Liver (tissue), 9 donors: ENCODE data around the gene CDKN2AIPNL. TPM values are rescaled to one million over a fixed set of nuclear protein-coding genes. Genes with fewer than 3 reads are reported as not detected.
"Not testable (repeated sequence)": the region's sequence is repeated elsewhere in the genome, so short reads cannot be mapped to it uniquely, and the experiment has no call there.

Source experiments
- DNase-seq: peaks from one replicate; pipeline ENCODE4 v3.0.0-alpha.2; 2017; ENCODE audit warnings: low spot score
- H3K27ac ChIP-seq, 2 donors: one replicate each; pipeline ENCODE4 v1.7.0; 2013; ENCODE audit warnings: inconsistent platforms in 2 of 2, low read length in 2 of 2, control low read depth in 1 of 2, low read depth in 1 of 2, mild to moderate bottlenecking in 1 of 2
- H3K27me3 ChIP-seq, 4 donors: one replicate each; pipeline versions ENCODE4 v1.6.1 to v1.7.0; 2013; ENCODE audit warnings: low read length in 3 of 4, inconsistent platforms in 1 of 4, mild to moderate bottlenecking in 1 of 4, moderate library complexity in 1 of 4; ENCODE audit not compliant: control insufficient read depth in 4 of 4, insufficient read depth in 4 of 4
- H3K36me3 ChIP-seq, 4 donors: one replicate each; pipeline versions ENCODE4 v1.6.1 to v1.7.0; 2013; ENCODE audit warnings: low read length in 3 of 4, mild to moderate bottlenecking in 3 of 4, low read depth in 1 of 4, moderate library complexity in 1 of 4; ENCODE audit not compliant: control insufficient read depth in 4 of 4, insufficient read depth in 3 of 4
- H3K4me1 ChIP-seq, 4 donors: one replicate each; pipeline versions ENCODE4 v1.6.1 to v1.7.0; 2013; ENCODE audit warnings: low read length in 3 of 4, mild to moderate bottlenecking in 3 of 4, moderate library complexity in 1 of 4; ENCODE audit not compliant: control insufficient read depth in 4 of 4, insufficient read depth in 4 of 4
- H3K4me3 ChIP-seq, 3 donors: one replicate each; pipeline versions ENCODE4 v1.6.1 to v1.7.0; 2013; ENCODE audit warnings: low read length in 3 of 3, control low read depth in 1 of 3, low read depth in 1 of 3, mild to moderate bottlenecking in 1 of 3
- H3K9ac ChIP-seq, 2 donors: one replicate each; pipeline ENCODE4 v1.7.0; 2013; ENCODE audit warnings: low read length in 2 of 2, mild to moderate bottlenecking in 2 of 2, moderate library complexity in 2 of 2, control low read depth in 1 of 2, low read depth in 1 of 2
- H3K9me3 ChIP-seq, 4 donors: one replicate each; pipeline versions ENCODE4 v1.6.1 to v1.7.0; 2013; ENCODE audit warnings: low read length in 3 of 4; ENCODE audit not compliant: control insufficient read depth in 4 of 4
- EGR1 ChIP-seq, 2 donors: IDR thresholded peaks; 2 replicates each; pipeline ENCODE4 v1.6.1; 2016 to 2018; ENCODE audit warnings: antibody characterized with exemption in 2 of 2, low read depth in 2 of 2
- FOXA1 ChIP-seq: IDR thresholded peaks from 2 replicates; pipeline ENCODE4 v1.6.1; 2016; ENCODE audit warnings: antibody characterized with exemption
- FOXA2 ChIP-seq: IDR thresholded peaks from 2 replicates; pipeline ENCODE4 v1.6.1; 2016; ENCODE audit warnings: antibody characterized with exemption
- HNF4A ChIP-seq, 2 donors: conservative IDR thresholded peaks; 2 replicates each; pipeline ENCODE4 v1.6.1; 2016; ENCODE audit warnings: antibody characterized with exemption in 2 of 2, mild to moderate bottlenecking in 2 of 2
- HNF4G ChIP-seq: IDR thresholded peaks from 2 replicates; pipeline ENCODE4 v1.6.1; 2016; ENCODE audit warnings: antibody characterized with exemption
- JUND ChIP-seq, 2 donors: IDR thresholded peaks; 2 replicates each; pipeline ENCODE4 v1.6.1; 2016; ENCODE audit warnings: antibody characterized with exemption in 2 of 2
- NR2F2 ChIP-seq: IDR thresholded peaks from 2 replicates; pipeline ENCODE4 v1.6.1; 2016; ENCODE audit warnings: antibody characterized with exemption
- RAD21 ChIP-seq, 2 donors: IDR thresholded peaks; 2 replicates each; pipeline ENCODE4 v1.6.1; 2016; ENCODE audit warnings: antibody characterized with exemption in 2 of 2, mild to moderate bottlenecking in 2 of 2
- RXRA ChIP-seq, 2 donors: IDR thresholded peaks; 2 replicates each; pipeline ENCODE4 v1.6.1; 2017 to 2018; ENCODE audit warnings: antibody characterized with exemption in 2 of 2, mild to moderate bottlenecking in 1 of 2
- SP1 ChIP-seq: IDR thresholded peaks from 2 replicates; pipeline ENCODE4 v1.6.1; 2018; ENCODE audit warnings: antibody characterized with exemption, mild to moderate bottlenecking
- TAF1 ChIP-seq: conservative IDR thresholded peaks from 2 replicates; pipeline ENCODE4 v1.6.1; 2016; ENCODE audit warnings: antibody characterized with exemption, mild to moderate bottlenecking
- YY1 ChIP-seq: IDR thresholded peaks from 2 replicates; pipeline ENCODE4 v1.6.1; 2016; ENCODE audit warnings: antibody characterized with exemption, mild to moderate bottlenecking
- WGBS: extraction: QIAGEN DNeasy Blood & Tissue Kit; methylation state at CpG from one replicate; pipeline ENCODE4 v1.1.7; 2013; 5-methylcytosine and 5-hydroxymethylcytosine counted together
- polyA plus RNA-seq, 2 donors: library from polyadenylated mRNA; stranded (reverse) in 1 of 2; unstranded in 1 of 2; fragments of 200-250 nt in 1 of 2; fragments of >200 nt in 1 of 2; fragmentation: Nextera tagmentation in 1 of 2; extraction: Ambion mirVana in 1 of 2; gene quantifications; one replicate each; pipeline versions ENCODE4 v1.2.1 to v1.2.3, GENCODE V29; 2013 to 2015
- total RNA-seq, 2 donors: library from RNA; depleted of rRNA; stranded (reverse); fragments of >200 nt; gene quantifications; one replicate each; pipeline ENCODE4 v1.2.3, GENCODE V29; 2014
- TF ChIP-seq, protein P1 (sequence below): IDR thresholded peaks from 2 replicates; pipeline ENCODE4 v1.6.1; 2016; ENCODE audit warnings: antibody characterized with exemption
- TF ChIP-seq, protein P2 (sequence below): IDR thresholded peaks from 2 replicates; pipeline ENCODE4 v1.6.1; 2016; ENCODE audit warnings: antibody characterized with exemption
- TF ChIP-seq, protein P3 (sequence below): fragments of 150-350 bp; IDR thresholded peaks from 2 replicates; pipeline ENCODE4 v1.5.1; 2017; ENCODE audit warnings: improper control_type of control experiment, low read depth, low read length; ENCODE audit not compliant: missing input control
- TF ChIP-seq, protein P4 (sequence below): IDR thresholded peaks from 2 replicates; pipeline ENCODE4 v1.6.1; 2016; ENCODE audit warnings: antibody characterized with exemption
- donor health status: healthy.
- donor health status: healthy.
- donor health status: healthy.
- donor health status: healthy.
- donor health status: healthy.

Gene CDKN2AIPNL
- total and polyA plus RNA-seq, 4 donors = 7.2 to 13.3 (median 9.3) TPM

DNA sequence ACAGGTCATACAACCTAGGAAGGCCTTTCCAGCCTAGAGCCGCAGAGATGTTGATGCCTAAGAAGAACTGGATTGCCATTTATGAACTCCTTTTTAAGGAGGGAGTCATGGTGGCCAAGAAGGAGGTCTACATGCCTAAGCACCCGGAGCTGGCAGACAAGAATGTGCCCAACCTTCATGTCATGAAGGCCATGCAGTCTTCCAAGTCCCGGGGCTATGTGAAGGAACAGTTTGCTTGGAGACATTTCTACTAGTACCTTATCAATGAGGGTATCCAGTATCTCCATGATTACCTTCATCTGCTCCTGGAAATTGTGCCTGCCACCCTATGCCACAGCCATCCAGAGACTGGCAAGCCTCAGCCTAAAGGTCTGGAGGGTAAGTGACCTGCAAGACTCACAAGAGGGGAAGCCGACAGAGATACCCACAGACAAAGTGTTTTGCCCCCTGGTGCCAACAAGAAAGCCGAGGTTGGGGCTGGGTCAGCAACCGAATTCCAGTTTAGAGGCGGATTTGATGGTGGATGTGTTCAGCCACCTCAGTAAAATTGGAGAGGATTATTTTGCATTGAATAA, 11.2 kb upstream of the CDKN2AIPNL start:
- Histone ChIP-seq H3K27ac (no peak overlapping the region), H3K36me3 (no peaks in the 10 kb centered on the region), H3K4me3 (no peak overlapping the region), H3K9ac (no peak overlapping the region), H3K9me3 (no peaks in the 10 kb centered on the region), H3K27me3 (no peaks in the 10 kb centered on the region), H3K4me1 (peaks cover 0 to 3% (median 2%) of the 10 kb centered on the region in 4 donors)
- 95% methylated on average over 7 of the region's 7 CpGs for WGBS
- TF ChIP-seq, protein P1, sequence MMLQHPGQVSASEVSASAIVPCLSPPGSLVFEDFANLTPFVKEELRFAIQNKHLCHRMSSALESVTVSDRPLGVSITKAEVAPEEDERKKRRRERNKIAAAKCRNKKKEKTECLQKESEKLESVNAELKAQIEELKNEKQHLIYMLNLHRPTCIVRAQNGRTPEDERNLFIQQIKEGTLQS = no peak
- TF ChIP-seq NR2F2 = no peak
- no peak for TF ChIP-seq HNF4G
- TF ChIP-seq RXRA (IDR thresholded peaks at IDR 0.05) = no peak
- TF ChIP-seq YY1 = no peak
- TF ChIP-seq, protein P2, sequence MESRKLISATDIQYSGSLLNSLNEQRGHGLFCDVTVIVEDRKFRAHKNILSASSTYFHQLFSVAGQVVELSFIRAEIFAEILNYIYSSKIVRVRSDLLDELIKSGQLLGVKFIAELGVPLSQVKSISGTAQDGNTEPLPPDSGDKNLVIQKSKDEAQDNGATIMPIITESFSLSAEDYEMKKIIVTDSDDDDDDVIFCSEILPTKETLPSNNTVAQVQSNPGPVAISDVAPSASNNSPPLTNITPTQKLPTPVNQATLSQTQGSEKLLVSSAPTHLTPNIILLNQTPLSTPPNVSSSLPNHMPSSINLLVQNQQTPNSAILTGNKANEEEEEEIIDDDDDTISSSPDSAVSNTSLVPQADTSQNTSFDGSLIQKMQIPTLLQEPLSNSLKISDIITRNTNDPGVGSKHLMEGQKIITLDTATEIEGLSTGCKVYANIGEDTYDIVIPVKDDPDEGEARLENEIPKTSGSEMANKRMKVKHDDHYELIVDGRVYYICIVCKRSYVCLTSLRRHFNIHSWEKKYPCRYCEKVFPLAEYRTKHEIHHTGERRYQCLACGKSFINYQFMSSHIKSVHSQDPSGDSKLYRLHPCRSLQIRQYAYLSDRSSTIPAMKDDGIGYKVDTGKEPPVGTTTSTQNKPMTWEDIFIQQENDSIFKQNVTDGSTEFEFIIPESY = no peak
- TF ChIP-seq RAD21 (IDR thresholded peaks at IDR 0.05) = no peak
- TF ChIP-seq FOXA1 = no peak
- no peak for DNase-seq

DNA sequence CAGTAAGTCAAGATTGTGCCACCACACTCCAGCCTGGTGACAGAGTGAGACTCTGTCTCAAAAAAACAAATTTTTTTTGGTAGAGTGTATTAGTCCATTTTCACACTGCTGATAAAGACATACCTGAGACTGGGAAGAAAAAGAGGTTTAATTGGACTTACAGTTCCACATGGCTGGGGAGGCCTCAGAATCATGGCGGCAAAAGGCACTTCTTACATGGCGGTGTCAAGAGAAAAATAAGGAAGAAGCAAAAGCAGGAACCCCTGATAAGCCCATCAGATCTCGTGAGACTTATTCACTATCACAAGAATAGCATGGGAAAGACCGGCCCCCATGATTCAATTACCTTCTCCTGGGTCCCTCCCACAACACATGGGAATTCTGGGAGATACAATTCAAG, 9.4 kb upstream of the CDKN2AIPNL start:
- DNase-seq, H3K27ac ChIP-seq, H3K36me3 ChIP-seq, H3K4me3 ChIP-seq, H3K9ac ChIP-seq, H3K9me3 ChIP-seq, H3K27me3 ChIP-seq: not testable (repeated sequence)
- WGBS = 96% methylated on average over 4 of the region's 4 CpGs
- peaks cover 4 to 18% (median 13%) of the 10 kb centered on the region in 4 donors for H3K4me1 ChIP-seq

DNA sequence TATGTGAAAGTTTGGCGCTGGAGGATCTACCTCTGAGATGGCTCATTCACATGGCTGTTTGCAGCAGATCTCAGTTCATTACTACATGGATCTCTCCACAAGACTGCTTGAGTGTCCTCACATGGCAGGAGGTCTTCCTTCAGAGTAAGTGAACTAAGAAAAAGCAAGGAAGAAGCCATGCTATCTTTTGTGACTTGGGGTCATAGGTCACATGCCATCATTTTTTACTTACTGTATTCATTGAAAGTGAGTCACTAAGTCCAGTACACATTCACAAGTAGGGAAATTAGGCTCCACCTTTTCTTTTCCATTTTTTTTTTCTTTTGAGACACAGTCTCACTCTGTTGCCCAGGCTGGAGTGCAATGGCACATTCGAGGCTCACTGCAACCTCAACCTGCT, 8.7 kb upstream of the CDKN2AIPNL start:
- no peaks in the 10 kb centered on the region for H3K9me3 ChIP-seq
- no peak overlapping the region for H3K4me3 ChIP-seq
- peaks cover 4 to 18% (median 13%) of the 10 kb centered on the region in 4 donors for H3K4me1 ChIP-seq
- no peaks in the 10 kb centered on the region for H3K27me3 ChIP-seq
- WGBS = 93% methylated on average over 2 of the region's 2 CpGs
- no peak for DNase-seq
- no peak overlapping the region for H3K9ac ChIP-seq
- TF ChIP-seq HNF4G (no peak), FOXA1 (no peak), YY1 (no peak), TAF1 (no peak), SP1 (no peak), NR2F2 (no peak), JUND (IDR thresholded peaks at IDR 0.05) (no peak), RXRA (IDR thresholded peaks at IDR 0.05) (no peak), HNF4A (conservative IDR thresholded peaks at IDR 0.05) (no peak), EGR1 (IDR thresholded peaks at IDR 0.05; ENCODE audit: low read depth in 2 of 2) (no peak), FOXA2 (no peak), RAD21 (IDR thresholded peaks at IDR 0.05) (no peak)
- TF ChIP-seq, protein P3, sequence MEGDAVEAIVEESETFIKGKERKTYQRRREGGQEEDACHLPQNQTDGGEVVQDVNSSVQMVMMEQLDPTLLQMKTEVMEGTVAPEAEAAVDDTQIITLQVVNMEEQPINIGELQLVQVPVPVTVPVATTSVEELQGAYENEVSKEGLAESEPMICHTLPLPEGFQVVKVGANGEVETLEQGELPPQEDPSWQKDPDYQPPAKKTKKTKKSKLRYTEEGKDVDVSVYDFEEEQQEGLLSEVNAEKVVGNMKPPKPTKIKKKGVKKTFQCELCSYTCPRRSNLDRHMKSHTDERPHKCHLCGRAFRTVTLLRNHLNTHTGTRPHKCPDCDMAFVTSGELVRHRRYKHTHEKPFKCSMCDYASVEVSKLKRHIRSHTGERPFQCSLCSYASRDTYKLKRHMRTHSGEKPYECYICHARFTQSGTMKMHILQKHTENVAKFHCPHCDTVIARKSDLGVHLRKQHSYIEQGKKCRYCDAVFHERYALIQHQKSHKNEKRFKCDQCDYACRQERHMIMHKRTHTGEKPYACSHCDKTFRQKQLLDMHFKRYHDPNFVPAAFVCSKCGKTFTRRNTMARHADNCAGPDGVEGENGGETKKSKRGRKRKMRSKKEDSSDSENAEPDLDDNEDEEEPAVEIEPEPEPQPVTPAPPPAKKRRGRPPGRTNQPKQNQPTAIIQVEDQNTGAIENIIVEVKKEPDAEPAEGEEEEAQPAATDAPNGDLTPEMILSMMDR = no peak
- TF ChIP-seq, protein P4, sequence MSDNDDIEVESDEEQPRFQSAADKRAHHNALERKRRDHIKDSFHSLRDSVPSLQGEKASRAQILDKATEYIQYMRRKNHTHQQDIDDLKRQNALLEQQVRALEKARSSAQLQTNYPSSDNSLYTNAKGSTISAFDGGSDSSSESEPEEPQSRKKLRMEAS = no peak
- TF ChIP-seq, protein P1 = no peak
- TF ChIP-seq, protein P2 = no peak
- no peak overlapping the region for H3K27ac ChIP-seq
- H3K36me3 ChIP-seq = no peaks in the 10 kb centered on the region
